Measurements from ENCODE around the gene ZNF335. TPM values are rescaled to one million over a fixed set of nuclear protein-coding genes. Genes with fewer than 3 reads are reported as not detected.

The ZNF335 gene
- total RNA-seq, 1 experiment from 2014 or later: 13.0 TPM

DNA sequence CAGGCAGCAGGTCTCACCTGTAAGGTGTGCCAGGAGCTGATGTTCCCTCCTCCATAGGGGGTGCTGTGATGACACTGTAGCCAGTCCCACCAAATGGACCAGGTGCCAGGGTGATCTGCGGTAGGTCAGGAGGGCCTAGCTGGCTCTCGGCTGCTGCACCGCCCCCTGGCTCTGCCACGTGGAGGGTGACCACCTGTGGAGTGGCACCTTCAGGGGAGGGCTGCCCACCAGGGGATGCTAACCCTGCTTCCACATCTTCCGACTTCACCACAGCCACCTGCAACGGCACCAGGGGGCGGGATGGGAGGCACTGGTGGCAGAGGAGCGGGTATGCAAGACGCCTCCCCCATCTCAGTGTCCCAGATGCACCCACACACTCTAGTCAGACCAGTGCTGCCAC lies 18.3 kb downstream of the ZNF335 start:
- no peak for DNase-seq (ENCODE audit: low read depth)

DNA sequence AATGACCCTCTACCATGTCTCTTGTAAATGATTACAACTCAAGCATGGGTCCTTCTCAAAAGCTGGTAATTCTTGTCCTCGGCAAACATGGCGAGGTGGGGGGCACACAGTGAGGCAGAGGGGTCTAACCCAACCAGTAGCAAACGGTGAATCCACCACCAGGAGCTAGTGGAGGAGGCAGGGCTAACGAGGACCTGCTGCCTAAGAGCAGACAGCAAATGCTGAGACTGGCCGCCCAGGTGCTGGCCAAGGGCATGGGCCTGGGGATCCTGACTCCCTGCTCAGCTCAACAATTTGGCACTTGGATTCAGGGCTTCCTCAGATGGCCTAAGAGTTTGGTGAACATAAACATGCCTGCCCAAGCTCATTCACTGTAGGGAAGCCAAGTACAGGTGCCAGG lies 19.1 kb downstream of the ZNF335 start:
- no peak for DNase-seq (ENCODE audit: low read depth)

DNA sequence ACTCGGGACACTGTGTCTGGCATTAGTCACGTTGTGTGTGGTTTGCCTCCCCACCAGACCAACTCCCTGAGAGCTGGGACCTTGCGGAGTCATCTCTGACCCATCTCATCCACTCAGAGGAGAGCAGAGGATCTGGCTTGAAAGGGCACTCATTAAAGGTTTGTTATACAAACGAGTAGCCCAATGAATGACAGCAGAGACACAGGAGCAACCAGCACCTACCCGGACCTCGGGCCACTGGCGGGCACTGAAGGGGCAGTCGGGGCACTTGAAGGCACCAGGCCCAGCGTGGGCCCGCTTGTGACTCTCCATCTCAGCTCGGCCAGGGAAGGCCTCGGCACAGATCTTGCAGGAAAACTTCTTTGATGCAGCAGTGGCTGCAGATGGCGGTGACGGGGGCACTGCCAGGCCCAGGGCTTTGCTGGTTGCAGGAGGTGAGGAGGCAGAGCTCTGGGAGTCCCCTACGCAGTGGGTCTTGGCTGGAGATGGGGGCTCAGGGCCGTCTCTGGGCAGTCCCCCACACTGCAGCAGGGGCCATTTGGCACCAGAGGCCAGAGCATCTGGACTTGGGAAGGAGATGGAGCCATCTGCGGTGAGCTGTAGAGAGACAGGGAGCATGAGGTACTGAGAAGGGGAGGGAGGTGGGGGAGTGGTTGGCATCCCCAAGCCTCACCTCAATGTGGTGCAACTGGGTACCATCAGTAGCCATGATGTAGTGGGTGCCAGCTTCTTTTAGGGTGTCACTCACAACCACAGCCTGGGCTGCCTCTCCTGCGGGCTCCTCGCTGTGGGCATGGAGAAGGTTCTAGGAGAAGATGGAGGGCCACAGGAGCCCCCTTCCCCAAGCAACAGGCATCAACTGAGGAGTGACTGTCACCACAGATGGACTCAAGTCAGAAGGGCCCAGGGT lies 19.8 kb downstream of the ZNF335 start:
- DNase-seq (ENCODE audit: low read depth): no peak

DNA sequence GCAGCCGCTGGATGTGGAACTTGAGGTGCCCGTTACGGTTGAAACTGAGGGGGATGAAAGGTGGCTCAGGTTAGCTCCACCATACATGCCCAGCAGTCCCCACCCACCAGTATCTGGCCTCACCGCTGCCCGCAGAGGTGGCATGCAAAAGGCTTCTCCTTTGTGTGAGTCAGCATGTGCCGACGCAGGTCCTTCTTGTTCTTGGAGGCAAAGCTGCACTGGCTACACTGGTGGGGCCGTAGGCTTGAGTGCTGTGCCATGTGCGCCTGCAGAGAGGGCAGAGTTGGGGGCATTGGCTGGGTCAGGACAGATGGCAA lies 21.7 kb downstream of the ZNF335 start:
- no peak for DNase-seq (ENCODE audit: low read depth)

DNA sequence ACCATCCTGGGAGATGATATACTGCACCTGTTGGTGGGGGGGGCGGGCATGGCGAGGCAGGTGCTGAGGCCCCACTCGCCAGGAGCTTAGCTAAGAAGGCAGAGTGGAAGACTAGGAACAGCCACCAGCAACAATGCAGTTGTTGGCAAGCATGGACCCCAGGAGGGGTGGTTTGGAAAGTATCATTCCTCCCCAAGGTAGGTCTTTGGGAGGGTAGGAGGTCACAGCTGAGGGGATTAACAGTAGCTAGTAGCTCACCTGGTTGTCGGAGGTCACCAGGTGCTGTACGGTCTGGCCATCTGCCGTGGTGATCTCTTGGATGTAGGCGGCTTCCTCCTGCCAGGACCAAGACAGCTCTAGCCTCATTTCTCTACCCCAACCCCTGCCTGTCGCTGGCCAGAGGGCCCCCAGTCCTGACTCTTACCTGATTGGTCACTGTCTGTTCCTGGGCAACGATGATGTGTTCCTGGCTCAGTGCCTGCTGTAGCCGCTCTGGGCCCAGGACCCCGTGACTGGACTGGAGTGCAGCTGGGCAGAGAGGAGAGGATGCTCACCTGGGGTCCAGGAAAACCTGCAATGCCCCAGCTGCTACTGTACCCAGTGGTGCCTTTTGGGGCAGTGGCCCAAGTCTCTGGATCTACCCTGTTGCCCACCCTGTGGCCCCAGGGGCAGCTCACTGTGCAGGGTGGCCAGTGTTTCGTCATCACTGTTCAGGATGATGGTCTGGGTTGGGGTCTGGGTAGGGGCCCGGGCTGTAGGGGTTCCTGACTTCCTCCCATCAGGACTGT lies 22.3 kb downstream of the ZNF335 start:
- DNase-seq (ENCODE audit: low read depth): no peak

DNA sequence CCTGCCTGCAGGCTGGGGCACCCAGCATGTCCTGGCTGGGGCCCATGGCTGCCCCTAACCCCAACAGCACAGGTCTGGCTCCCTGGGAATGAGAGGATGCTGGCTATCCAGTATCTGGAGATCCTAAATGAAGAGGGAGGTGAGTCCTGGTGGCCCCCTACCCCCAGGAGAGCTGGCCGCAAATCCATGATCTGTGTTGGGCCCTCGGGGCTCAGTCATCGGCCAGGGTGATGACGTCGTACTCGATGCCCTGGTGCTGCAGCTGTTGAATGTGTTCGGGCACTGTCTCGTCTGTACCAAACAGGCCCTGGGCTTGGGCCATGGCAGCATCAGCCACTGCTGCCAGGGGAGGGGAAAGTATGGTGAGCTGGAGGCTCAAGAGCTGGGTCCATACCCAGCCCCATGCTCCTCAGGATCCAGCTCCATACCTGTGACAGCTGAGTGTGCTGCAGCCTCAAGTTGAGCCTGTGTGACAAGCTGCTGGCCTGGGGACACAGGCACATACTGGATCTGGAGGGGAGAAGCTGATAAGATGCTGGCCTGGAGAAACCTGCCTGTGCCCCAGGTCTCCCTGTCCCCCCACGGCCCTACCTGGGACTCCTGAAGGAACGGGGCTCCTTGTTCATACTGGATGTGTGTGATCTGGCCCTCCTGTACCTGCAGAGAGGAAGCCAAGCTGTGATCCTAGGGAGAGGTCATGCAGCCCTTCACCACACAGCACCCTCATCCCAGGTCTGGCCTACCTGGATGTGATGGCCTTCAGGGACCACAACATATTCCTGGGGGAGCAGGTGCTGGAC lies 23.1 kb downstream of the ZNF335 start:
- DNase-seq (ENCODE audit: low read depth): no peak

DNA sequence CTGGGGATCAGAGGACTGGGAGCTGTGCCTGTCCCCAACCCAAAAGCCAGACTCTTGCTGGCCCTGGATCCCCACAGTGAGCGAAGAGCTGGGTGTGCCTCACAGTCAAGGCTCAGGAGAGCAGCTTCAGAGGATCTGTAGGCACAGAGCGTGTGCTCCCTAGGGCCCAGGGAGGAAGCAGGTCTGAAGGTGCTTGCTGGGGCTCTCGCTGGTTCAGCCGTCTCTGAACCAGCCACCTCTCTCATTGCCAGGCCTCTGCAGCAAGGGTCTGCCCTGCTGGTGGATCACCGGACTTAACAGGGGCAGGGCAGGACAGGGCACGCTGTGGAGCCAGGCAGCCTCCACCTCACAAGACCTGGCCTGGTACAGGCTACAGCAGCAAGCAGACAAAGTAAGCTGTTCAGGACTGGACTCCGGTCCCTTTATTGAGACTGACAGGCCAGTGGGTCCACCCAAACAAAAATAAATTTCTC lies 23.7 kb downstream of the ZNF335 start:
- DNase-seq (ENCODE audit: low read depth): no peak

DNA sequence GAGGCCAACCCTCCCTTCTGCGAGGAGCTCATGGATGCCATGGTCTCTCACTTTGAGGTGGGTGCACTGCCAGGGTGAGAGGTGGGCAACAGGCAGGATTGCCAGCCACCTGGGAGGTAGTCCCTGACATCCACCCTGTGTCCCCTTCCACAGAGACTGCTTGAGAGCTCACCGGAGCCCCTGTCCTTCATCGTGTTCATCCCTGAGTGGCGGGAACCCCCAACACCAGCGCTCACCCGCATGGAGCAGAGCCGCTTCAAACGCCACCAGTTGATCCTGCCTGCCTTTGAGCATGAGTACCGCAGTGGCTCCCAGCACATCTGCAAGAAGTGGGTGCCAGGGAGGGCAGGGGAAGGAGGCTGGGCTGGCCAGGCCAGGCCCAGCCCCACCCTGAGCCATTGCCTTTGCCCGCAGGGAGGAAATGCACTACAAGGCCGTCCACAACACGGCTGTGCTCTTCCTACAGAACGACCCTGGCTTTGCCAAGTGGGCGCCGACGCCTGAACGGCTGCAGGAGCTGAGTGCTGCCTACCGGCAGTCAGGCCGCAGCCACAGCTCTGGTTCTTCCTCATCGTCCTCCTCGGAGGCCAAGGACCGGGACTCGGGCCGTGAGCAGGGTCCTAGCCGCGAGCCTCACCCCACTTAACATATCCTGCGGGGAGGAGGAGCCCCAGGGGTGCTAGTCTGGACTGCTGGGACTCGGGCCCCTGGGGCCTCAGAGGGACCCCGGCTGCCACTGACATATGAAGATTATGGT lies 24.7 kb downstream of the ZNF335 start:
- DNase-seq (ENCODE audit: low read depth): no peak

DNA sequence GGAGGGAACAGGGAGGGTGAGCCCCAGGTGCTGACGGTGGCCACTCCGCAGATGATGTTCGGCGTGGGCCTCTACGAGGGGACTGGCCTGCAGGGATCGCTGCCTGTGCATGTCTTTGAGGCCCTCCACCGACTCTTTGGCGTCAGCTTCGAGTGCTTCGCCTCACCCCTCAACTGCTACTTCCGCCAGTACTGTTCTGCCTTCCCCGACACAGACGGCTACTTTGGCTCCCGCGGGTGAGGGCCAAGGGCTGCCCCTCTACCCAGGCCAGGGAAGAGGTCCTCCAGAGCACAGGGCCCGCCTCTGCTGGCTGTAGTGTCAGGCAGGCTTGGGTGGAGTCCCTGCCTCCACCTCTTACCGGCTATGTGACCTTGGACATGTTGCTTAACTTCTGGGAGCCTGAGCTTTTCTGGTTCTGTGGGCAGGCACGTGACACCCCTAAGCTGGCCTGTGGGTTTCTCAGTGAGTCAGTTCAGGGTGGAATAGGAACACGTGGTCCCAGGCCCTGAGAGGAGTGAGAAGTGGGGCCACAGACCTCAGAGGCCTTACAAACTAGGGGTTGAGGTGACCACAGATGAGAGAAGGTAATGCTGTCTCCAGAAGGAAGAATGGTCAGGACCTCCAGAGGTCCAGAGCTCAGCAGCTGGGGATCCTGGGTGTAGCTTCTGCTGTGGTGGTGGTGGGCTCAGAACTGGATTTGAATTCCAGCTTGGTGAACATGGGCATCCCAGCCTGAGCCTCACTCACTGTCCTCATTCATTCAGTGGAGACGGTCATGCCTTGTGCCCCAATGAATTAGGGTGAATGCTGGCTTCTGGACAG lies 25.6 kb downstream of the ZNF335 start:
- peak; percentile 83 for DNase-seq (ENCODE audit: low read depth)

DNA sequence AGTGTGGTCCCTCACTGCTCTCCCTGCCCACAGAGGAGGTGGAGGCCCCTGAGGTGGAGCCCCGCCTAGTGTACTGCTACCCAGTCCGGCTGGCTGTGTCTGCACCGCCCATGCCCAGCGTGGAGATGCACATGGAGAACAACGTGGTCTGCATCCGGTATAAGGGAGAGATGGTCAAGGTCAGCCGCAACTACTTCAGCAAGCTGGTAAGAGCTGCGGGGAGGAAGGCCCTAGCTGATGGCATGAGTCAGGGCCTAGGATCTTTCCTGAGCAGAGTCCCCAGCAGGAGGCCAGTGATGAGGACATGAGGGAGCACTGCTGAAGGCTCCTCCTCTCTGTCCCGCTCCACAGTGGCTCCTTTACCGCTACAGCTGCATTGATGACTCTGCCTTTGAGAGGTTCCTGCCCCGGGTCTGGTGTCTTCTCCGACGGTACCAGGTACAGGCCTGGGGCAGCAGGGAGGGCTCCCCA lies 26.3 kb downstream of the ZNF335 start:
- peak; percentile 69 for DNase-seq (ENCODE audit: low read depth)

DNA sequence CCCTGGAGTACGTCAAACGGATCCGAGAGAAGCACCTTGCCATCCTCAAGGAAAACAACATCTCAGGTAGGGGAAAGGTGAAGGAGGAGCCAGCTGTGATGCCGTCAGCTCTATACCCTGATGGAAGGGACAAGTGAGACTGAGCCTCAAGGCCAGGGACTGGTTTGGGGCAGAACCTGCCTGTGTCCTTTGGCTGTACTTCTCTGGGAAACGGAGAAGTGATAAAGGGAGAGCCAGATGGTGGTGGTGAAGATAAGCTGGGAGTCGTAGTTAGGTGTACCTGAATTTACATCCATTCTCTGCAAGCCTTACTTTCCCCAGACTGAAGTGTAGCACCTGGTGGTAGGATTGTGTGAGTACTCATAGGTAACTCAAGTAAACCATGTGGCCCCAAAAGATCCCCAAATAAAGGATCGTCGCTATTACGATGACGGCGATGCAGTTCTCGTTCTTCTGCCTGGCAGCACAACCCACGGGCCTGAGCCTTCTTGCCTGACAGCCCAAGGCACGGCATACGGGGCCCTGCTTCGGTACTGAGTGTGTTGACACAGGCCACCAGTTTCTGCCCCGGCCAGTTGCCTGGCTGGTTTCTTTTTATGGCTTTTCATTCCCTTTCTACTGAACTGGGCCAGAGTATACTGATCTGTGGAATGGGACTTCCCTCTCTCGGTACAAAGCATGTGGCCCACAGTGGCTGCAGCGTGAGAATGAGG lies 26.9 kb downstream of the ZNF335 start:
- DNase-seq (ENCODE audit: low read depth): no peak

DNA sequence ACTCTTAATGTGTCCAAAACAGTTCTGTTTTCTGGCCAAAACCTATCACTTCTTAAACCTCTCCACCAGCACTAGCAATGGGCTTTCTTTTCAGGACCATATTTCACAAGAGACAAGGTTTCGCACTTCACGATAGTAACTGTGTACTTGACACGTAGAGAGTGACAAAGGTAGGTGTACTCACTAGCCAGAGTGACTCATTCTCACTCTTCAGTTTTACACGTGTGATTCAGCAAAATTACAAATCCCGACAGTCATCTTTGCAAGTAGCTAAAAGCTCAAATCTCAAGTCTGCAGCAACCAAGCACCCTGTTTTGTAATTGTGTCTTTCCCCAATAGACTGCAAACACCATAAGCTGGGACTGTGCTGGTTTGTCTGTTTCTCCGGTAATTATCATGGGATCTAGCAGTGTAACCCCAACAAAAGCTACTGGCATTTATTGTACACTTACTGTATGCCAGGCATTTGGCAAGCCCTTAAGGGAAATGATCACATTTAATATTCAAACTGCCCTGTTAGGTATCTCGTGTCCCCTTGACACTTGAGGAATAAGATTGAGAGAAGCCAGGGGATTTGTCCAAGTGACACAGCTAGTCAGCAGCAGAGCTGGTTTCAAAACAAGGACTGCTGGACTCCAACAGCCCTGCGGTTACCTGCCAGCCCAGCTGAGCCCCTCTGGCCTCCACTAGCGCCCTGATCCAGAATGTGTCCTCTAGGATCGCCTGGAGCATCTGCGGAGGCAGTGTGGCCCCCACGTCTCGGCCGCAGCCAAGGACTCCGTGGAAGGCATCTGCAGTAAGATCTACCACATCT lies 27.6 kb downstream of the ZNF335 start:
- DNase-seq (ENCODE audit: low read depth): peak; percentile 77

DNA sequence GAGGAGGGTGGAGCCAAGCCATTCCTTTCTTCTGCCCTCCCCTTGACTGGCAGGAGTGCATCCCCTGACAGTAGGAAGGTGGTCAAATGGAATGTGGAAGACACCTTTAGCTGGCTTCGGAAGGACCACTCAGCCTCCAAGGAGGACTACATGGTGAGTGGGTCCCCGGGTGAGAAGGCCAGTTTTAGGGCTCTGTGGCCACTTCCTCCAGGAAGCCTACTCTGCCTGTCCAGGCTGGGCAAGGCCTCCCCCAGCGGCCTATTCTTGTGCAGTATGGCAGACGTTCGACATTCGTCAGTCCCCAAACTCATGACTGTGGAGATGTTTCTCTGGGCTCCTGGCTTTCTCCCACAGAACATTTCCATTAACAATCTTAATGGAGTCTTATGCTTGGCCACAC lies 28.4 kb downstream of the ZNF335 start:
- no peak for DNase-seq (ENCODE audit: low read depth)

DNA sequence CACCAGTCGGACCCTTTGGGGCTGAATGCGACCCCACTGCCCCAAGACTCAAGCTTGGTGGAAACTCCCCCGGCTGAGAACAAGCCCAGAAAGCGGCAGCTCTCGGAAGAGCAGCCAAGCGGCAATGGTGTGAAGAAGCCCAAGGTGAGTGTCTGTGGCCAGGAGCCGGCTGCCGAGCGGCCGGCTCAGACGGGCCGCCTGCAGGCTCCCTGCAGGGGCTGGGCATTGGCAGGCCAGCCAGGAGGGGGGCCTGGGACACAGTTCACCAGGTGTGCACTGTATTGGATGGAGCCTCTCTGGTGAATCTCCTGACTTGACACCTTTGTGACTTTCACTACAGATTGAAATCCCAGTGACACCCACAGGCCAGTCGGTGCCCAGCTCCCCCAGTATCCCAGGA lies 31.5 kb downstream of the ZNF335 start:
- DNase-seq (ENCODE audit: low read depth): no peak

DNA sequence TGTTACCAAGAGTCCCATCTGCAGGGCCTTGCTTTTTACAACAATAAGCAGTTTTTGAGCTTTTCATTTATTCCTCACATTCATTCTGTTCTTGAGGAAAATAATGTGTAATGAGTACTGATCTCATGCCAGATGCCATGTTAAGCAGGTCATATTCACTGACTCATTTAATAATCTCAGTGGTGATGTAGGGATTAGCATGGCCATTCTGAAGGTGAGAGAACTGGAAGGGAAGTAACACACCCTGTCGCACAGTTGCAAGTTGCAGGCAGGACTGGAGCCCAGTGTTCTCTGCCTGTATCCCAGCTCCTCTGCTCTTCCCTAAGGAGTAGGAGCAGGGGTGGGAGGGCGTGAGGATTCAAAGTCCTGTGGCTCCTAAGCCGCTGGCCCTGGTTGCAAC lies 31.9 kb downstream of the ZNF335 start:
- DNase-seq (ENCODE audit: low read depth): no peak

DNA sequence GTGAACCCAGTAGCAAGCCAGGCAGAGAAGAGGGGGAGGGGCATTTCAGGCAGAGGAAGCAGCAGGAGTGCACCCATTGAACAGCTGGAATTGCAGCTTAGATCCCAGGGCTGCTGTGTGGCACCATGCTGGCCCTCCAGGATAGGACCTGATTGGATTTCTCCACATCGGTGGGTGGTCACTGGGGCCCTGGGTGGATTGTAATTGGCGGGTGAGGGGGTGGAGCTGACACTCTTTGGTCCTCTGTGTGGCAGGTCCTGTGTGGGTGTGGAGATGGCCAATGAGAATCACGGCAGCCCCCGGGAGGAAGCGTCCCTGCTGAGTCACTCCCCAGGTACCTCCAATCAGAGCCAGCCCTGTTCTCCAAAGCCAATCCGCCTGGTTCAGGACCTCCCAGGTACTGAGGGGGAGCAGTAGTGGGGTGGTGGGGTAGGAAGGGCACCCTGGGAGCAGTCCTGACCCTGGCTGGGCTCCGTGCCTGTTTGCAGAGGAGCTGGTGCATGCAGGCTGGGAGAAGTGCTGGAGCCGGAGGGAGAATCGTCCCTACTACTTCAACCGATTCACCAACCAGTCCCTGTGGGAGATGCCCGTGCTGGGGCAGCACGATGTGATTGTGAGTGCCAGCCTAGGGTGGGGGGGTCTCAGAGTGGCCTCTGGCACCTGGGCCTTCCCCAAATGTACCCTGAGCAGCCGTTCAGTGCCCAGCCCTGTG lies 33.1 kb downstream of the ZNF335 start:
- DNase-seq (ENCODE audit: low read depth): no peak

DNA sequence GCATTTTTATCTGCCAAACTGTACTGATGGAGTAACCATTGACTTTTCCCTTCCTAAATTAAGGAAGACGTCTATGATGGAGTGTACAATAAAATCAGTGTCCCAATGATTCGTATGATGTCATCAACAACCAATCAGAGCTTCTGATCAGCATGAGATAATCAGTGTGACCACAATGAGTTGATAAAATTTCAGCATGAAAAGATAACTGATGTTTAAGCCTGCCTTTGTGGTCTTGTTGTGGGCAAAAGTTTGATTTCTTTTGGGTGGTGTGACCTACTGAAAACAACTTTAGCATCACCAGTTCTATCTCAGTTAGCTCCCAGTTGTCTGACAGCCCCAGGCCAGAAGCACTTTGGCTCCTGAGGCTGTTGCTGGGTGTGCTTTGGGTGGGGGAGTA lies 34.2 kb downstream of the ZNF335 start:
- peak; percentile 61 for DNase-seq (ENCODE audit: low read depth)

DNA sequence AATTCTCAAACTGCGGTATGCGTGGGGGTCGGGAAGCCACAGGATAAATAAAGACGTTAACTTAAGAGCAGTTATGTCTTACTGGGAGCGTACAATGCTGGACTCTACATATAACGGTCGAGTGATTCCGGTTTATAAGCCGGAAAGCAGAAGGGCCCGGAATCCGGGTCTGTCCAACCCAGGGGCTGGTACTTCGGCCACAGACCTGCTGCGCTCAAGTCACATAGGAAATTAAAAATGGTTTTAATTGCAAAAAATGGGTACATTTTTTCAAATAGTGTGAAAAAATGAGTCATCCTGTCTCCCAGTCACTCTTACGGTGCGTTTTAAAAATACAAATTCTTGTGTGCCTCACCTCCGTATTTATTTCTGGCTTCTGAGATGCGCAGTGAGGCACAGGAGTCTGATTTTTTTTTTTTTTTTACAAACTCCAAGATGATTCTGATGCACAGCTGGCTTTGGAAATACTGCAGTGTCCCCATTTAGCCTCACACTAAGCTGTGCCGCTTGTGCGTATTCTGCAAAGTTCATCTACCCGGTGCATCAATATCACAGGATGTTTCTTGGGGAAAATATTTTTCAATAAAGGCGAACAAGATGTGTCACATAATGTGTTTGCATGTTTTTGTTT lies 36.5 kb downstream of the ZNF335 start:
- DNase-seq (ENCODE audit: low read depth): no peak
